Right lobe of liver (tissue), 6 donors: ENCODE measurements around the gene EMC10. TPM values are rescaled to one million over a fixed set of nuclear protein-coding genes. Genes with fewer than 3 reads are reported as not detected.
"Not testable (repeated sequence)": the region's sequence is repeated elsewhere in the genome, so short reads cannot be mapped to it uniquely, and the experiment has no call there.

Experiments used
- ATAC-seq, 4 donors: fragments of 200-7000 bp; cut with Tn5 transposase; one replicate each; pipeline ENCODE4 v1.9.1; 2020; ENCODE audit warnings: mild to moderate bottlenecking in 4 of 4, moderate library complexity in 4 of 4
- DNase-seq, 3 donors: peaks; one replicate each; pipeline ENCODE4 v3.0.0-alpha.2; 2020
- H3K27ac ChIP-seq, 3 donors: fragments of 200-600 bp; one replicate each; pipeline ENCODE4 v1.8.0; 2022
- H3K27me3 ChIP-seq, 2 donors: fragments of 200-600 bp; one replicate each; pipeline ENCODE4 v1.8.0; 2022
- H3K36me3 ChIP-seq, 4 donors: fragments of 200-600 bp; sonication (generic) in 1 of 4; one replicate each; pipeline versions ENCODE4 v1.5.1 to v1.8.0; 2017 to 2022; ENCODE audit warnings: control low read depth in 1 of 4
- H3K4me1 ChIP-seq, 4 donors: fragments of 200-600 bp; sonication (generic) in 1 of 4; one replicate each; pipeline versions ENCODE4 v1.5.1 to v1.8.0; 2017 to 2022; ENCODE audit warnings: control low read depth in 1 of 4
- H3K4me3 ChIP-seq, 3 donors: fragments of 200-600 bp; one replicate each; pipeline ENCODE4 v1.8.0; 2022
- H3K9me3 ChIP-seq, 4 donors: fragments of 200-600 bp; sonication (generic) in 1 of 4; one replicate each; pipeline versions ENCODE4 v1.5.1 to v1.8.0; 2017 to 2022; ENCODE audit warnings: control low read depth in 1 of 4
- CTCF ChIP-seq, 4 donors: fragments of 200-600 bp in 3 of 4; fragments of 450-650 bp in 1 of 4; IDR thresholded peaks; one replicate each; pipeline versions ENCODE4 v1.5.1 to v1.8.0; 2016 to 2022; ENCODE audit warnings: antibody characterized with exemption in 4 of 4, mild to moderate bottlenecking in 2 of 4
- POLR2A ChIP-seq: fragments of 450-650 bp; IDR thresholded peaks from one replicate; pipeline ENCODE4 v1.6.1; 2017; ENCODE audit warnings: antibody characterized with exemption, mild to moderate bottlenecking
- WGBS: methylation state at CpG from one replicate; pipeline ENCODE4 v1.1.6; 2018; ENCODE audit warnings: low coverage, low lambda C conversion rate; ENCODE audit not compliant: insufficient coverage; ENCODE audit errors: missing lambda C conversion rate; 5-methylcytosine and 5-hydroxymethylcytosine counted together
- intact Hi-C, 2 donors: fragments of 100-400 bp; cut with DNase I; formaldehyde crosslinking; loops; one replicate each; pipeline versions ENCODE4 v1.11.2 to v1.14.1; 2022
- total RNA-seq, 6 experiments: library from RNA; depleted of rRNA in 2 of 6; stranded (reverse); fragments of >200 nt in 2 of 6; fragmentation: NEBNext Ultra II Directional in 3 of 6; extraction: Animal tissue kit (Norgen Biotek cat#: 25700) in 3 of 6; gene quantifications; one replicate each; pipeline versions ENCODE4 v1.1.0 to v1.2.4, GENCODE V29; 2016 to 2023
- donor health status: DM: no; HTN: yes; CAD: no.
- donor health status: DM: no; HTN: no; CAD: no.
- donor health status: DM: no; HTN: no; CAD: no.
- donor health status: DM: no; HTN: yes; CAD: no.
- donor health status: DM: no; HTN: yes; CAD: no.

The EMC10 gene
- total RNA-seq, 6 experiments from 2014 or later: 48.6 to 82.8 (median 74.2) TPM

- 78% methylated on average over 7 of the region's 18 CpGs for WGBS
- DNase-seq (no peak), ATAC-seq (no peak)
- Histone ChIP-seq H3K9me3 (no peaks in the 10 kb centered on the region), H3K27ac (no peak overlapping the region), H3K4me1 (peaks cover 0 to 7% (median 0%) of the 10 kb centered on the region in 4 donors), H3K36me3 (no peaks in the 10 kb centered on the region), H3K27me3 (no peaks in the 10 kb centered on the region), H3K4me3 (no peak overlapping the region)
- no peak for TF ChIP-seq POLR2A
- TF ChIP-seq CTCF (IDR thresholded peaks at IDR 0.05): no peak
- intact Hi-C loops: no loop called here
Observed at GRCh38 chr19:50467566-50467965, 8.7 kb upstream of the EMC10 start.

GRCh38 chr19:50468818-50469217 is 7.5 kb upstream of the EMC10 start:
- Histone ChIP-seq H3K27me3 (no peaks in the 10 kb centered on the region), H3K4me3 (no peak overlapping the region), H3K9me3 (no peaks in the 10 kb centered on the region), H3K27ac (no peak overlapping the region), H3K4me1 (peaks cover 0 to 7% (median 0%) of the 10 kb centered on the region in 4 donors), H3K36me3 (no peaks in the 10 kb centered on the region)
- TF ChIP-seq POLR2A (no peak), CTCF (IDR thresholded peaks at IDR 0.05) (no peak)
- 87% methylated on average over 3 of the region's 6 CpGs for whole genome bisulfite sequencing
- intact Hi-C loops: no loop called here
- ATAC-seq (no peak), DNase-seq (no peak)

GRCh38 chr19:50473336-50473735 is 3.0 kb upstream of the EMC10 start:
- intact Hi-C loops, H3K27me3 ChIP-seq, H3K9me3 ChIP-seq, H3K27ac ChIP-seq, H3K36me3 ChIP-seq, H3K4me1 ChIP-seq, ATAC-seq, H3K4me3 ChIP-seq: not testable (repeated sequence)
- DNase-seq: peak in 1 of 3 donors; percentile 6
- 65% methylated on average over 3 of the region's 3 CpGs for WGBS

- peak in 2 of 3 donors; percentile 64 to 66 for DNase-seq
- no peak overlapping the region for H3K27ac ChIP-seq
- H3K36me3 ChIP-seq: peaks cover 0 to 13% (median 4%) of the 10 kb centered on the region in 4 donors
- no peaks in the 10 kb centered on the region for H3K9me3 ChIP-seq
- no peaks in the 10 kb centered on the region for H3K27me3 ChIP-seq
- no peak overlapping the region for H3K4me3 ChIP-seq
- 36% methylated on average over 5 of the region's 12 CpGs for WGBS
- intact Hi-C loops: no loop called here
- TF ChIP-seq POLR2A: no peak
- no peak for TF ChIP-seq CTCF (IDR thresholded peaks at IDR 0.05)
- H3K4me1 ChIP-seq: peaks cover 0 to 6% (median 2%) of the 10 kb centered on the region in 4 donors
- ATAC-seq: peak in 2 of 4 donors; percentile 8 to 34
Observed at GRCh38 chr19:50475101-50475568, 1.2 kb upstream of the EMC10 start.

- Histone ChIP-seq H3K9me3 (no peaks in the 10 kb centered on the region), H3K27ac (no peak overlapping the region), H3K4me1 (peaks cover 0 to 6% (median 2%) of the 10 kb centered on the region in 4 donors), H3K36me3 (peaks cover 3 to 19% (median 6%) of the 10 kb centered on the region in 4 donors), H3K27me3 (no peaks in the 10 kb centered on the region), H3K4me3 (peak overlapping the region; percentile 79 to 99 (median 91))
- DNase-seq (no peak), ATAC-seq (no peak)
- intact Hi-C loops: no loop called here
- TF ChIP-seq POLR2A (no peak), CTCF (IDR thresholded peaks at IDR 0.05) (no peak)
- WGBS: 69% methylated on average over 3 of the region's 29 CpGs
Observed at GRCh38 chr19:50475736-50476223, 527 bp upstream of the EMC10 start.
